ENCODE results near the gene FMN1. TPM values are rescaled to one million over a fixed set of nuclear protein-coding genes. Genes with fewer than 3 reads are reported as not detected.

The FMN1 gene
- total RNA-seq, 1 donor from 2014 or later = 20.1 TPM

- TF ChIP-seq CTCF (IDR thresholded peaks at IDR 0.05) = no peak
- no peak for TF ChIP-seq POLR2A (IDR thresholded peaks at IDR 0.05)
- no peak for TF ChIP-seq POLR2AphosphoS5 (IDR thresholded peaks at IDR 0.05; ENCODE audit: insufficient read depth in 1 of 2, low read depth in 1 of 2)
- no peaks in the 10 kb centered on the region for H3K27me3 ChIP-seq
- intact Hi-C loops (cut with DNase I) = no loop called here
Measured at GRCh38 chr15:33204926-33205325, 10.4 kb upstream of the FMN1 start.

GRCh38 chr15:33204087-33204486, 9.6 kb upstream of the FMN1 start:
- Histone ChIP-seq H3K4me1 (no peaks in the 10 kb centered on the region), H3K4me3 (no peak overlapping the region), H3K9me3 (no peaks in the 10 kb centered on the region), H3K27me3 (no peaks in the 10 kb centered on the region), H3K27ac (no peak overlapping the region), H3K36me3 (no peaks in the 10 kb centered on the region)
- TF ChIP-seq POLR2AphosphoS5 (IDR thresholded peaks at IDR 0.05; ENCODE audit: insufficient read depth in 1 of 2, low read depth in 1 of 2) (no peak), CTCF (IDR thresholded peaks at IDR 0.05) (no peak), POLR2A (IDR thresholded peaks at IDR 0.05) (no peak)
- DNase-seq (ENCODE audit: extremely low spot score in 2 of 2) = no peak
- intact Hi-C loops (cut with DNase I) = no loop called here

More at GRCh38 chr15:33204926-33205325, 10.4 kb upstream of the FMN1 start:
- H3K4me1 ChIP-seq = no peaks in the 10 kb centered on the region
- H3K4me3 ChIP-seq = no peak overlapping the region
- DNase-seq (ENCODE audit: extremely low spot score in 2 of 2) = no peak
- H3K27ac ChIP-seq = no peak overlapping the region
- no peaks in the 10 kb centered on the region for H3K9me3 ChIP-seq
- no peaks in the 10 kb centered on the region for H3K36me3 ChIP-seq

GRCh38 chr15:33201491-33202231, 7.1 kb upstream of the FMN1 start:
- Histone ChIP-seq H3K4me1 (no peaks in the 10 kb centered on the region), H3K36me3 (no peaks in the 10 kb centered on the region), H3K27me3 (no peaks in the 10 kb centered on the region), H3K27ac (no peak overlapping the region), H3K4me3 (no peak overlapping the region), H3K9me3 (no peaks in the 10 kb centered on the region)
- no peak for DNase-seq (ENCODE audit: extremely low spot score in 2 of 2)
- intact Hi-C loops (cut with DNase I) = no loop called here
- TF ChIP-seq CTCF (IDR thresholded peaks at IDR 0.05) = no peak
- TF ChIP-seq POLR2AphosphoS5 (IDR thresholded peaks at IDR 0.05; ENCODE audit: insufficient read depth in 1 of 2, low read depth in 1 of 2) = no peak
- TF ChIP-seq POLR2A (IDR thresholded peaks at IDR 0.05) = no peak

- no peak for DNase-seq (ENCODE audit: extremely low spot score in 2 of 2)
- Histone ChIP-seq H3K4me3 (no peak overlapping the region), H3K27me3 (no peaks in the 10 kb centered on the region), H3K4me1 (no peaks in the 10 kb centered on the region), H3K27ac (no peak overlapping the region), H3K36me3 (no peaks in the 10 kb centered on the region), H3K9me3 (no peaks in the 10 kb centered on the region)
- no peak for TF ChIP-seq CTCF (IDR thresholded peaks at IDR 0.05)
- intact Hi-C loops (cut with DNase I) = no loop called here
Measured at GRCh38 chr15:33200903-33201302, 6.4 kb upstream of the FMN1 start.

- H3K27me3 ChIP-seq = no peaks in the 10 kb centered on the region
- intact Hi-C loops (cut with DNase I) = no loop called here
- DNase-seq (ENCODE audit: extremely low spot score in 2 of 2) = no peak
- H3K27ac ChIP-seq = no peak overlapping the region
- no peaks in the 10 kb centered on the region for H3K9me3 ChIP-seq
- TF ChIP-seq POLR2A (IDR thresholded peaks at IDR 0.05) (no peak), POLR2AphosphoS5 (IDR thresholded peaks at IDR 0.05; ENCODE audit: insufficient read depth in 1 of 2, low read depth in 1 of 2) (no peak), CTCF (IDR thresholded peaks at IDR 0.05) (no peak)
- no peaks in the 10 kb centered on the region for H3K4me1 ChIP-seq
- H3K36me3 ChIP-seq = no peaks in the 10 kb centered on the region
- no peak overlapping the region for H3K4me3 ChIP-seq
Measured at GRCh38 chr15:33200444-33200843, 5.9 kb upstream of the FMN1 start.

All from vagina (tissue), 2 donors.